Caki2 (cell line): ENCODE data around the gene CCL19. TPM values are rescaled to one million over a fixed set of nuclear protein-coding genes. Genes with fewer than 3 reads are reported as not detected.

Source experiments
- DNase-seq: peaks from one replicate; pipeline ENCODE4 v3.0.0-alpha.2; 2015; ENCODE audit warnings: low read depth
- in situ Hi-C: cut with HindIII; loops from 2 replicates; pipeline ENCODE4 v1.10.0; 2016; ENCODE audit warnings: low sequenced_read_pairs, low pct_unique_long_range_greater_than_20kb, mixed read lengths
- total RNA-seq: library from RNA; depleted of rRNA; stranded (reverse); fragments of >200 nt; shearing (Covaris generic); gene quantifications from 2 replicates; pipeline ENCODE4 v1.2.3, GENCODE V29; 2014; ENCODE audit warnings: low replicate concordance

CCL19 gene
- total RNA-seq, 1 experiment from 2014 or later: not detected

- no peak for DNase-seq
- in situ Hi-C loops: no loop called here
Measured at GRCh38 chr9:34669809-34670562, 21.1 kb downstream of the CCL19 start.

GRCh38 chr9:34665381-34666250 is 25.5 kb downstream of the CCL19 start:
- DNase-seq: peak; percentile 80
- in situ Hi-C loops: no loop called here

GRCh38 chr9:34665067-34665380 is 26.1 kb downstream of the CCL19 start:
- no peak for DNase-seq
- in situ Hi-C loops: no loop called here

- peak; percentile 65 for DNase-seq
- in situ Hi-C loops: no loop called here
Measured at GRCh38 chr9:34664281-34665066, 26.6 kb downstream of the CCL19 start.

GRCh38 chr9:34663303-34663605 is 27.8 kb downstream of the CCL19 start:
- DNase-seq: no peak
- in situ Hi-C loops: no loop called here

GRCh38 chr9:34662526-34663302 is 28.4 kb downstream of the CCL19 start, which contains the start of gene CCL27:
Gene CCL27 (minus strand): TSS chr9:34662657. CDS start chr9:34662633, 24 bp downstream.
- DNase-seq: no peak
- in situ Hi-C loops: no loop called here

GRCh38 chr9:34659592-34660253 is 31.4 kb downstream of the CCL19 start:
- in situ Hi-C loops: no loop called here
- DNase-seq: no peak

- in situ Hi-C loops: no loop called here
- no peak for DNase-seq
Measured at GRCh38 chr9:34658461-34658860, 32.6 kb downstream of the CCL19 start.

- no peak for DNase-seq
- in situ Hi-C loops: no loop called here
Measured at GRCh38 chr9:34656992-34657391, 34.1 kb downstream of the CCL19 start.

- DNase-seq: no peak
- in situ Hi-C loops: no loop called here
Measured at GRCh38 chr9:34655394-34655793, 35.7 kb downstream of the CCL19 start.

GRCh38 chr9:34654323-34655051 is 36.6 kb downstream of the CCL19 start:
- DNase-seq: no peak
- in situ Hi-C loops: no loop called here

- DNase-seq: no peak
- in situ Hi-C loops: no loop called here
Measured at GRCh38 chr9:34653151-34654072, 37.7 kb downstream of the CCL19 start.

GRCh38 chr9:34652602-34653000 is 38.5 kb downstream of the CCL19 start:
- in situ Hi-C loops: no loop called here
- DNase-seq: no peak

- in situ Hi-C loops: no loop called here
- peak; percentile 90 for DNase-seq
Measured at GRCh38 chr9:34651876-34652601, 39.0 kb downstream of the CCL19 start, which contains the start of gene IL11RA. Gene IL11RA (plus strand): TSS chr9:34652185. CDS start chr9:34655218, 3,033 bp downstream.

- no peak for DNase-seq
- in situ Hi-C loops: no loop called here
Measured at GRCh38 chr9:34651321-34651720, 39.8 kb downstream of the CCL19 start.

GRCh38 chr9:34650816-34651215 is 40.3 kb downstream of the CCL19 start:
- DNase-seq: no peak
- in situ Hi-C loops: no loop called here
